B cell (primary cell): ENCODE results near the gene ANKRD7.

Source experiments
- EZH2 ChIP-seq: IDR thresholded peaks from 2 replicates; pipeline ENCODE4 v1.6.1; 2012; ENCODE audit warnings: borderline replicate concordance, low read depth, mild to moderate bottlenecking, moderate library complexity, low read length; ENCODE audit not compliant: insufficient read depth, poor library complexity, severe bottlenecking
- TF ChIP-seq, protein P1 (sequence below): fragments of 200-600 bp; IDR thresholded peaks from one replicate; pipeline ENCODE4 v1.8.0; 2022; ENCODE audit warnings: antibody characterized with exemption, mild to moderate bottlenecking

DNA sequence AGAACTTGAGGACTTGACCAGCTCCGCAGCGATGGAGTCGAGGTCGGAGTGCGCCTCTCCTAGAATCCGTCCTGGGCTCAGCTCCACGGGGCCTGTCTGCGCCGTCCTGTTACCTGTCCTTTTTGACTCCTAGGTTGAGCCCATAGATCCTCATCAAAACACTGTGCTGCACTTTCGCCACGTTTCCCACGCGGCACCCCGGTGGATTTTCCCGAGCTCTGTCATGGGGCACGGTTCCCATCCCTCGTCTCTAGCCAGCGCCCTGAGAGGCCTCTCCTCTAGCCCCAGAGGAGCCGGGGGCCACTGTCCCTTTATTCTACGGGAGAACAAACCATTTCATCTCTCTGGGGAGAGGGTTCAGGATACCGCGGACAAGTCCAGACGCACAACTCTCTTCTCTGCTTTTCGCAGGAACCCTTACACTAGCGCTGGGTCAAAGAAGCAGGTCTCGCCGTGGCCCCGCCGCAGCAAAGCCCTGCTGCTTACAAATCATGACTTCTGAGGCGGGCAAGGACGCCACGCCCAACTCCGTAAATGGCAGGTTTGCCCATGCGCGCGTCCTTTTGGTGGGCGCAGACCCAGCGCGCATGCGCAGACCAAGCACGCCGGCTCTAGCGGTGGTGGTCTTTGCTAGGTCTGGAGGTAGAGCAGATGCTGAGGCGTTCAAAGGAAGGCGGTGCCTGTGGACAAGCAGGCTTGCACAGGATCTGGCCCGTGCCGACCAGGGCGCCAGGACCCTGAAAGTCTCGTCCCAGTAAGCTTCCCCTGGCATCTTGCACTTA lies 10.3 kb upstream of the ANKRD7 start:
- TF ChIP-seq, protein P1, sequence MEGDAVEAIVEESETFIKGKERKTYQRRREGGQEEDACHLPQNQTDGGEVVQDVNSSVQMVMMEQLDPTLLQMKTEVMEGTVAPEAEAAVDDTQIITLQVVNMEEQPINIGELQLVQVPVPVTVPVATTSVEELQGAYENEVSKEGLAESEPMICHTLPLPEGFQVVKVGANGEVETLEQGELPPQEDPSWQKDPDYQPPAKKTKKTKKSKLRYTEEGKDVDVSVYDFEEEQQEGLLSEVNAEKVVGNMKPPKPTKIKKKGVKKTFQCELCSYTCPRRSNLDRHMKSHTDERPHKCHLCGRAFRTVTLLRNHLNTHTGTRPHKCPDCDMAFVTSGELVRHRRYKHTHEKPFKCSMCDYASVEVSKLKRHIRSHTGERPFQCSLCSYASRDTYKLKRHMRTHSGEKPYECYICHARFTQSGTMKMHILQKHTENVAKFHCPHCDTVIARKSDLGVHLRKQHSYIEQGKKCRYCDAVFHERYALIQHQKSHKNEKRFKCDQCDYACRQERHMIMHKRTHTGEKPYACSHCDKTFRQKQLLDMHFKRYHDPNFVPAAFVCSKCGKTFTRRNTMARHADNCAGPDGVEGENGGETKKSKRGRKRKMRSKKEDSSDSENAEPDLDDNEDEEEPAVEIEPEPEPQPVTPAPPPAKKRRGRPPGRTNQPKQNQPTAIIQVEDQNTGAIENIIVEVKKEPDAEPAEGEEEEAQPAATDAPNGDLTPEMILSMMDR, result no peak
- TF ChIP-seq EZH2, result no peak
